Measurements from ENCODE around the gene SPATA32. TPM values are rescaled to one million over a fixed set of nuclear protein-coding genes. Genes with fewer than 3 reads are reported as not detected.
"Not testable (repeated sequence)": the region's sequence is repeated elsewhere in the genome, so short reads cannot be mapped to it uniquely, and the experiment has no call there.

SPATA32 gene, protein sequence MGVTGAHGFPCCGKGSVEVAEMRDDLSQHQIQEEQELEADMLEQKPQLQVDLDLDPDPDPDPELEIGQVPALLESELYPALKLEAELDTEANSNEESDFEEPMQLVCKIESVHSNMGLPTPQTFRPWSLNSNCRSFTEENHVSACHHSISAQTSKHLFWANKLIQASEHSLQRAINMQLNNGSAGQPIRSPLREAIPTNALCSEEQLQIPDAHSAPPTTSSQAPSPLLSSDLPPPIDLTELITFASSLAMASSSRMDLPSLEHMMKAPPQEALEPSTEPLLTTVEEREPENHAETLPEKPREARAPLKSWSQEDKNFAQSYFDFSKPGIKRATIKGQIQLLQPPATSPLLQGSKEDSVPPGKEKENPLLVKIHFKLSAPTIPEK
- polyA plus RNA-seq (2013, experiment 1 of 2; ENCODE audit: insufficient read length) = not detected
- polyA plus RNA-seq (2013, experiment 2 of 2; ENCODE audit: insufficient read length) = not detected

DNA sequence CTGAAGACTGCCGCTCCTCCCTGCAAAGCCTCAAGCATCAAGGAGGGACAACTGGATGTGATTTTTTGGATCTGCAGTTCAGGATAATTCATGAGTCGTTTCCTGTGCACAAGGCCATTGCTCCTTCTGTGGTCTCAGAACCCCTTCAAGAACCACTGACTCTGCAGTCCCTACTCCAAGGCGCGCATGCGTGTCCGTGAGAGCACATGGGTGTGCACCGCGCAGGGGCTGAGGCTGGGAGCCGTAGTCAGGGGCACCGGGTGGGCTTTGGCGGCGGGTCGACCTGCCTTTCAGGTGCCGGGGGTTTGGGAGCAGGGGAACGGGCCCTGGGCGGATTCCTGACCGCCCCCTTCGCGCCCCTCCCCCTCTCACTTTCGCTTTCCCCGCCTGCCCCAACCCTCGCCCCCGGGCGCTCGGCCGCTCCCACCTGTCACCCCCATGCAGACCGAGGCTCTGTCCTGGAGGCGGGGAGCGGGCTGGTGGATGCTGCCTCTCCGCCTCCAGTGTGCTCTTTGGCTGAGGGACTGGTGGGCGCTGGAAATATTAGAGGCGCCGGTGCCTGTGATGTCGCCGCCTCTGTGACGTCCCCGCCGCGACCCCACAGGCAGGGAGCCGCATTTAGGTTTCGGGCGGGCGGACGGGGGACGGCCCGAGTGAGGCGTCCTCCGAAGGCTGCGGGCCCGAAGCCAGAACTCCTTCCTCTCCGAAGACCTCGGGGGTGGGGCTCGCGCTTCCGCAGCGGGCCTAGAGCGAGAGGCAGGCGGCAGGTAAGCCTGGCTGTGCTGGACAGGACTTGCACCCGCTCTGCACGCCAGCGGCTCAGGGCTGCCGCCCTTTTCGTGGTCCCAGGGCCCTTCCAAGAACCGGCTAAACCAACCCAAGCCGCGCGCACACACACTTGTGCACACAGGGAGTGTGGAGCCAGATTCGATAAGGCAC lies at the start of gene SPATA32:
TSS of gene SPATA32 (minus strand) at position 518 of the 939 bp plus-strand sequence. CDS start at position 440, 78 bp downstream.
- DNase-seq = peak; percentile 54

DNA sequence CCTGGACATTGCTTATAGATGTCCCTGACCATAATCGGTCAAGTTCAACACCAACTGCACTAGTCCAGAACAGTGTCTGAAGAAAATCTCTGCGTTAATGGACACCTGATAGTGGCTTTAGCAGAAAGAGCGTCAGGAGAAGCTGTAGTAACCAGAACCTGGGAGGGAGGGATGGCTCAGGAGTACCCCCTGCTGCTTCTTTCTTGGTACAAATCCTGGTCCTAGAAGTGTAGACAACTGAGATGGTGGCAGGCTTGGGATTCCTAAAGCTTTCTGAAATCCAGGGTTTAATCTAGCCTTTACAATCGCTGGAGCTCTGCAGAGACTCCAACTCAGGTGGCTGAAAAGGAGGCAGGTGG lies 49.5 kb upstream of the SPATA32 start:
- no peak for DNase-seq

DNA sequence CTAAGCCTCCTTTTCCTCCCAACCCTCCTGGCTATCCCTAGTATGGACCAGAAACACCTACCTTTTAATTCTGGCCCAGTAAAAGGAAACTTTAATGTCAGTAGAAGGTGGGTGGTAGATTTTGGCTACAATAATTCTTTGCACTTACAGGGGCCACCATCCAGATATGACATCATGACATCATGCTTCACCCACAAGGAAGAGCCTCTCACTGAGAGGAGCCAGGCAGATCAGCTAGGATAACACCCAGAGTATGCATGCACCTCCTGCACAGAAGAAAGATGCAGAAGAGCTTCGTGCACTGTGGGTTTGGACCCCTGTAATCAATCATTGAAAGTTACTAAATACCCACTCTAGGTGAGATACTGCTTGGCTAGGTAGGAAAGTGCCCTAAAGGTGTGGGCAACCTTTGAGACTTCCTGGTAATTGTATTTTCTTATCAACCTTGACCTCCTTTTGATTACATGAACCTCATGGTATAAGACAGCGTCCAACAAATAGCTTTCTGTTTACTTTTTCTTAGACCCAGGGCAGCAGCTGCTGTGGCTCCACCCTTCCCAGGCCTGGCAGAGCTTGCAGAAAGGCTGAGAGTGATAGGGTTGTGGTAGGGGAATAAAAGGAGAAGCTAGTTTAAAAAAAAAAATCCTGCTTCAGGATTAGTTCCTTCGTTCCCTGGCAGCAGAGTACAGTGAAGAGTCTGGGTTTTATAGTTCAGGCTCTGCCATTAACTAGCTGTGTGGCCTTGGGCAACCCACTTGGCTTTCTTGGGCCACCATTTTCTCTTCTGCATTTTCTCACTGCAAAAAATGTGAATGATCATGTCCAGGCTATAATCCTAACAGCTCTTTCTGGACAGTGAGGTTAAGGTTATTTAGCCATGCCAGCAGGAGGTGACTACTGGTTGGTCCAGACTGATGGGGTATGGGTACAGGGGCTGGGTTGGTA lies 48.8 kb upstream of the SPATA32 start:
- DNase-seq = no peak

DNA sequence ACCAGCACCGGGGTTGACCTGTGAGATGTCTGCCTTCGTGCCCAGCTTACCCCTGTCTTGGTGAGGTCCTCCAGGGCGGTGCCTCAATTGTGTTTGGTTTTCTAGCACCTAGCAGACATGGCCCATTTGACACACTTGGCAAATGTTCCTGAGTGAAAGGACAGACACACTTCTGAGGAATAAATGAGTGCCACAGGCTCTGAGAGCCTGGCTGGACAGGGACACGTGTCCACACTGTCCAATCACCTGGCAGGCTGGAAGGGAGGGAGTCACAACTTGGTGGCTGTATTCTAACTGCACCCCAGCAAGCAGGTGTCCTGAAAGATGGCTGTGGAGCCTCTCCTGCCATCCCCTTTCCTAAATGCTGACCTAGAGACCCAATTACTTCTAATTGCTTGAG lies 47.5 kb upstream of the SPATA32 start:
- DNase-seq = no peak

DNA sequence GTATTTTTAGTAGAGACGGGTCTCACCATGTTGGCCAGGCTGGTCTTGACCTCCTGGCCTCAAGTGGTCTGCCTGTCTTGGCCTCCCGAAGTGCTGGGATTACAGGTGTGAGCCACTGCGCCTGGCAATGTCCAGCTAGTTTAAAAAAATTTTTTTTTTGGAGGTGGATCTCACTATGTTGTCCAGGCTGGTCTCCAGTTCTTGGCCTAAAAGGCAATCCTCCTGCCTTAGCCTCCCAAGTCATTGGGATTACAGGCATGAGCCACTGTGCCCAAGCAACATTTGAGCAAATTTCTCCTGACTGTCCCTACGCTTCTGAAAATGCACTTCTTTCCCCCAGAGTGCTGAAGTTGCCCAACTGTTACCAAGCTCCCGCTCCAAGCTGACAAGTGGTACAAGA lies 46.9 kb upstream of the SPATA32 start:
- no peak for DNase-seq

DNA sequence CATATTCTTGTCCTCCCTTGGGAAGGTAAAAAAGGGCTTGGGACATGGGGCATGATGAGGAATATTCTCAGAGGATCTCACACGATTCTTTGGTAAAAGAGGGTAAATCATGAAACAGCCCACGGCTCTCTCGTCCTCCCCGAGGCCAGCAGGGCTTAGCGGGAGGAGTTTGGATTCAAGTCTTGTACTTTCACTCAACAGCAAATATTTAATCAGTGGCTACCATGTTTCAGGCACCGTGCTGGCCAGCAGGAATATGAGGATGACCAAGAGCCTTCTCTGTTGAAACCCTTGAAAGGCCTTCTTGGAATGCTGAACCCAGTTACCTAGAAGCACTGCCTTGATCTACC lies 46.1 kb upstream of the SPATA32 start:
- DNase-seq = no peak

DNA sequence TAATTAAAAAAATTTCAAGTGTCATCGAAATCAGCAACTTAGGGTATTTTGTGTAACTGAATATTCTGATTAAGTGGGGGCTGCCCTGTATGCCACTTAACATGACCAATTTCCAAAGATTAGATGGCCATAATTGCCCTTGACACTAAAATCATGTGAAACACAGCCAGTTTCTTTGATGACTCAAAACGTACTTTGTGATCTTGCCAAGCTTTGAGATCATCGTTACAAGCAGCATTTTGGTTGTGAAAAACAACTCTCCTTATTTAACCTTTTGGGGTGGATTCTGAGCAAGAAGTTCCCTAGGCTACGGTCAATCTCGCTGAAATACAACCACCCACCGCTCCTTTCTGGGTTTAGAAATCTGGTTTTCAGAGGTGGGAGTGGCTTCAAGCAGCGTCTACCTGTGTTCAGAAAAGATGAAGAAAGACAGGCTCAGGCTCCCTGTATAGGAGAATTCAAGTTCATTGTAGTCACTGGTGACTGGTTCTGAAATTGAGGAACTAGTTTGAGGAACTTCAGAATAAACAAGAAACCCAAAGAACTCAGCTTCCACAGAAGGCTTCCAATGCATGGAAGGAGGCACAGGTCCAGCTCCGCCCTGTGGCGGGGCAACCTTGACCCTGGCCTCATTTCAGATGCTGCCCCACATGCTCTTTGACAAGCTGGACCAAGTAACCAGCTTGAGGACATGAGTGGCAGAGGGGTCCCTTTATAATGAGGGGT lies 45.6 kb upstream of the SPATA32 start:
- peak; percentile 82 for DNase-seq

DNA sequence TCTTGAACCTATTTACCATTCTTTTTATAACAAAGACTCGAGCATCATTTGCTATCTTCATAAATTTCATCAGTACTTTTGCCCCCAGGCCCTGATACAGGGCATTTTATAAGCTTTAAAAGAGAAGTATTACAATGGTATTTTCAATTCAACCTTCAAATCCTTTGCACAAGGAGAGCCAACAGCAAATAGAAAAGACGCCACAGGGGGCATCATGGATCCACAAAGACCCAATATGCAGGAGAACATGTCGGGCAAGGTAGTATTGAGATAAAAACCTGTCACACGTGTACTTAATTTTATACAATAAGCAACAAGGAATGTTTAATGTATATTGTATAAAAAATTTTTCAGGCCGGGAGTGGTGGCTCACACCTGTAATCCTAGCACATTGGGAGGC lies 44.7 kb upstream of the SPATA32 start:
- DNase-seq = no peak

DNA sequence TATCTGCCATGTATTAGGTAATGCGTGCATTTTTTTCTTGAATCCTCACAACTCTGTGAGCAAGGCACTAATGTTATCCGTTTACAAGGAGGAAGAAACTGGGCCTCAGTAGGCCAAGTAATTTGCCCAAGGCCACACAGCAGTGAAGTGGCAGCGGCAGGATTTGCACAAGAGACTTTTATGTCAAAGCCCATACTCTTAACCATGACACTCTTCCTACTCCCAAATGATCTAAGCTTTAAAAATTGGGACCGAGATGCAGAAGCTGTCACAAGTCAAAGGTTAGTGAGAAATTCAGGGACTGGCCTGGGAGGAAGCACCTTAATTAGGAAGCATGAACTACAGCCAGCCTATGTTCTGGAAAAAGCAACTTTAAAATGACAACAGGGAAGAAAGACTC lies 44.2 kb upstream of the SPATA32 start:
- DNase-seq = no peak

DNA sequence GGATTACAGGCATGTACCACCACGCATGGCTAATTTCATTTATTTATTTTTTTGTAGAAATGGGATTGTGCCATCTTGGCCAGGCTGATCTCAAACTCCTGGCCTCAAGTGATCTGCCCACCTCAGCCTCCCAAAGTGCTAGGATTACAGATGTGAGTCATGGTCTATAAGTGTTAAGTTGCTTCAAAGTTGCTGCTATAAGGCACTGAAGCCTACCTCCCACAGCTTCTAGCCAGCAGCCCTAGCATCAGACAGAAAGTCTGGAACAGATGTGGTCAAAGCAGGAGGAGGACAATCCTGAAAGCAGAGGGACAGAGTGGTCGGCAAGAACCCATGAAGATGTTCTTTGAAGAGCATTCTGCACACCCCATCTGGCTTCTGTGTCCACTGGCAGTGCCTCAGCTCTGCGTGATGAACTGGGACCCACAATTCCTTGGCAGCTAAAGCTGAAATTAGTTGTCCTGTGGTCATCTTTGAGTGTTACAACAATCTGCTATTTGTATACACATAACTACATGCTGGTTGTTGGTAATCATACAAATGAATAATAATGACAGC lies 43.7 kb upstream of the SPATA32 start:
- DNase-seq = peak; percentile 72

DNA sequence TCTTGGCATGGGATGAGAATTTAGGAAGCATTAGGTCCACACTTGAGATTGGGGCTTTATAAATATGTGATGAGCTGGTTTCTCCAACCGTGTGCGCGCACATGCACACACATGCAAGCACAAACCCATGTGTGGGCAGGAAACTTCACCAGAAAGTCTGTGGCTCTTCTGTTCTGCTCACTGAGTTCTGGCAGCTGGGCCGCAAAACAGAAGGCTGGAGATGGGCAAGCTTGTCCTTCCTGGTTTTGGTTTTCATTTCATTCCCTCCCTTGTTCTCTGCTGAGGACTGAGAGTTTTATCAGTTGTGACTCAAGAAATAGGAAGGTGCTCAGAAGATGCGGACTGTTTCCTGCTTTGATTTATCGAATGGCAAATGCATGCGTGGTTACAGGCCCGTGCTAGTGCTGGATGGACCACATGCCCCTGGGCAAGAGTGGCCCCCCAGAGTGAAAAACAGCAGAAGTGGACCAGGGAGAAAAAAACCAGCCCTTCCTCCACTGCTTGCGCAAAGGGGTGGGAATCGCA lies 40.8 kb upstream of the SPATA32 start:
- DNase-seq = peak; percentile 69

DNA sequence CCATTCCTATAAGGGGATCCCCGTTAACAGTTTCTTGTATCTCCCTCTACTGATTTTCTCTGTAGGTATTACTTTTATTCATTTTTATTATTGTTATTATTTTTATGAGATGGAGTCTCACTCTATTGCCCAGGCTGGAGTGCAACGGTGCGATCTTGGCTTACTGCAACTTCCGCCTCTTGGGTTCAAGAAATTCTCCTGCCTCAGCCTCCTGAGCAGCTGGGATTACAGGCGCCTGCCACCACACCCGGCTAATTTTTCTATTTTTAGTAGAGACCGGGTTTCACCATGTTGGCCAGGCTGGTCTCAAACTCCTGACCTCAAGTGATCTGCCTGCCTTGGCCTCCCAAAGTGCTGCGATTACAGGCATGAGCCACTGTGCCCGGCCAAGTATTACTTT lies 40.3 kb upstream of the SPATA32 start:
- DNase-seq = not testable (repeated sequence)

DNA sequence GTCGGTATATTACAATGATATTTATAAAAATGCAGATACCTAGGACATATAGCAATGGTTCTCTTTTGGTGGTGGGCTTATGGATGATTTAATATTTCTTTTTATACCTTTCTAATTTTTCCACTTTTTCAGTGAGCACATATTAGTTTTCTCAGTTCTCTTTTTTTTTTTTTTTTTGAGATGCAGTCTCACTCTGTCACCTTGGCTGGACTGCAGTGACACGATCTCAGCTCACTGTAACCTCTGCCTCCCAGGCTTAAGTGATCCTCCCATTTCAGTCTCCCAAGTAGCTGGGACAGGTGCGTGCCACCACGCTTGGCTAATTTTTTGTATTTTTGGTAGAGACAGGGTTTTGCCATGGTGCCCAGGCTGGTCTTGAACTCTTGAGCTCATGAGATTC lies 39.8 kb upstream of the SPATA32 start:
- no peak for DNase-seq

DNA sequence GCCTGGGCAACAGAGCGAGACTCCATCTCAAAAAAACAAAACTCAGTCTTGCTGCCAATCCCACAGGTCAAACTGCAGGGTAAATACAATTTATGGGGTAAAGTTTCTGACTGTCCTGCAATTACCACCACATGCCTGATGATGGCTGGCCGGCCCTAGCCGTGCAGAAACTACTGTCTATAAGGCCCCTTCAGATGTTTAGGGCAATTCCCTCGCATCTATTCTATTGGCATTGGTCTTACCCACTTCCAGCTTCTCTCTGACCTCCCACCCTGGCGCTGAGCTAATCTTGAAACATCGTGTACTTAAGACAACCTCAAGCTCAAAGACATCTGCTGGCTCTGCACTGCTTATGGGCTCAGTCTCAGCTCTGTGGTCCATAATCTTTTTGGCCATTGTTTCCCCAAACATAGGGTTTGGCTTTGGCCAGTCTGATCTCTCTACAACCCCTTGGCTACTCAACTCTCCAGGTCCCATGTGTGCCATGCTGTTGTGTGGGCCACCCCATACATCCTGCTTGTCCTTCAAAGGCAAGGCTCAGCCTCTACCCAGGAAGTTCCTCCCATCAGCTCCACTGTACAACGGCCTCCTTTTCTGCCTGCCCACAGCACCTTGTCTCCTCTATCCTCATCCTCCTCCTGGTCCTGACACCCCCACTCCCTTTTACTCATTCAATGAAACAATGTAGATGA lies 38.3 kb upstream of the SPATA32 start:
- no peak for DNase-seq

DNA sequence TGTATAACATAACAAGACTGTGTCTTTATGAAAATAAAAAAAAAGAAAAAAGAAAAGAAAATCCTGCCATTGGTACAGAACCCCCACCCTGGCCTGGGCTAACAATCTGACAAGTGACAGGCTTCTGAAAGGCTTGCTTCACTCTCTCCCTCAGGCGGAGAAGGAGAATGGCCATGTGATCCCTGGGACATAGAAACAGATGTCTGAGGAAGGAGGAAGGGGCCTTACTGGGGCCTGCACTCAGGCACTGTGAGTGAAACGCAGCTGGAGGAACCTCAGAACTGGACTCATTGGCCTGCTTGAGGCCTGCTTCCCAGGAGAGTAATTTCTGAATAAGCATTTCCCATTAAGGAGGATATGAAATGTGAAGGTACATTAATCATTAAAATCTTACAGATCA lies 37.5 kb upstream of the SPATA32 start:
- peak; percentile 41 for DNase-seq

DNA sequence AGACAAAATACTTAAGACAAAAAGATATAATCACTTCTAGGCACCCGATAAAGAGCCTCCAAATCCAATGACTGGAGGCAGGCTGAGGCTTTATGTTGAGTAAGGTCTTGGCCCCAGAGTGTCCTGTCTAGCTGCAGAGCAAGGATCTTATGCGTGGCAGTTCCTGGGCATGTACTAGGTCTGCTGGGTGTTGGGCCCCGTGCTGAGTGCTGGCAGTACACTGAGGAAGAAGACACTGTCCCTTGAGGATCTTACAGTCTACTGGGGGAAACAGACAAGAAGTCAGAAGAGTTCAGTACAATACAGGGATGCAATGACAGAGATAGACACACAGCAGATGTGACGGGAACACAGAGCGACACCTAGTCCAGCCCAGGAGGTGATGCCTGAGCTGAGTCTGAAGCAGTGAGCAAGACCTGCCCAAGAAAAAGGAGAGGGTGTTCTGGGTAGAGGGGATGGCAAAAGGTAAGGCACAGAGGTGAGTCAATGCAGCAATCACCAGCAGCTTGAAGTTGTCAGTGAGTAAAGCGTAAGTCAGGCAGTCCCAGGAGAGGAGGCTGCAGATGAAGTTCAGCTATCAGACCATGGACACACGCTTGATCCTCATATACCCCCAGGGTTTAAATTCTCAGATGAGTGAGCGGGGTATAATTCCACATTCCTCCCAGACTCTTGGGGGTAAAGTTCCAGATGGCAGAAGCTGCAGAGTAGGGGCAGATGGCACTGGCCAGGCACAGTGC lies 36.8 kb upstream of the SPATA32 start:
- DNase-seq = no peak

DNA sequence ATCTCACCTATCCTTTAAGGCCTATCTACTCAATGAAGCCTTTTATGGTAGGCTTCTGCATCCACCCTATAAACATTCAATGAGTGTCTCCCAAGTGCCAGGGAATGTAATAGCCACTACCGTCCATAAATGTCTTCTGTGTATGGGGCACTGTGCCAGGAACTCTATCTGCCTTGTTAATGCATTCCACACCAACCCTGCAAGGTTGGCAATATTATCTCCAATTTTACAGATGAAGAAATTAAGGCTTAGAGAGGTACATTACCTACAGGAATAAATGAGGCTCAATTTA lies 34.9 kb upstream of the SPATA32 start:
- DNase-seq = no peak

DNA sequence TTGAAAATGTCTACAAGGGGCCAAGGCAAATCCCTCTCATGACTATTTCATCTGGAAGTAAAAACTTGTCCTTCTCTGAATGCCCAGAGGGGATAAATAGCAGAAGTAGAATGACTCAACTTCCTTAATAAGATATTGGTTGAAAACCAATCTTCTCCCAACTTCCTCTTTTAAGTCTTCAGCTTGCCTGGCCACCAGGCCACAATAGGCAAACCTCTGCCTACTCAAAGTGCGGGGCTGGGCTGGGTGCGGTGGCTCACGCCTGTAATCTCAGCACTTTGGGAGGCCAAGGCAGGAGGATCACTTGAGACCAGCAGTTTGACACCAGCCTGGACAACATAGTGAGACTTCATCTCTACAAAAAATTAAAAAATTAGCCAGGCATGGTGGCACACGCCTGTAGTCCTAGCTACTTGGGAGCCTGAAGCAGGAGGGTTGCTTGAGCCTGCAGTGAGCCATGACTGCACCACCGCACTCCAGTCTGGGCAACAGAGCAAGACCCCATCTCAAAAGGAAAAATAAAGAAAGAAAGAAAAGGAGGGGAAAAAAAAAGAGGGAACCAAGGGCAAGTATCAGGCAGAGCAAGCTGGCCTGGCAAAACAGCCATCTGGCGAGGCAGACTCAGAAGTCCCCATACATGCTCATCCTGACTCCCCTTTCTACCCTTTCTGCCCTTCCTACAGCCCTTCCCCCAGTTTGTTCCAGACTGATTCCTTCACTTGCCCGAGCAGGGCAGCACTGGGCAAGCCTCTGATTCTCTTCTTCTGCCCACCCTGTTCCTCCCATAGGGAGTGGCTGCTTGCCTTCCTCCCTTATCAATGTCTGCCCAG lies 34.3 kb upstream of the SPATA32 start:
- no peak for DNase-seq

DNA sequence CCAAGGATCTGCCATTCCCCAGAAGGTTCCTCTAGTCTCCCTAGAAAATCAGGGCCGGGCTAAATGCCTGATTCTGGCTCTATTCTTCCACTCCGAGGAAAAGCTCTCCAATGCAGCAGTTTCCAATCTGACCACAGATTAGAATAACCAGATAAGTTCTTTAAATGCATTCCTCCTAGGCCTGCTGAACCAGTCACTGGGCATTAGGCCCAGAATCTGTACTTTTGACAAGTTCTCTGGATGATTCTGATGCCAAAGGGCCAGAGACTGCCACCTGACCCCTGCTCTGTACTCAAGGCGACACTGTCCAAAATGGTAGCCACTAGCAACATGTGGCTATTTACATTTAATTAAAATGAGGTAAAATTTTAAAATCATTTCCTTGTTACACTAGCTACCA lies 32.6 kb upstream of the SPATA32 start:
- peak; percentile 79 for DNase-seq
